Mesenchymal stem cell (in vitro differentiated cells and primary cell): ENCODE results near the gene DHTKD1.
A peak's percentile ranks its signal among the peaks of the same experiment; 100 is the strongest.

Experiments used
- DNase-seq: peaks from one replicate; pipeline ENCODE4 v3.0.0-alpha.2; 2013
- H2AFZ ChIP-seq: one replicate; pipeline ENCODE4 v1.6.1; 2013; ENCODE audit warnings: low read depth, mild to moderate bottlenecking, control low read depth, inconsistent platforms, low read length, moderate library complexity
- H2AK5ac ChIP-seq: 2 replicates; pipeline ENCODE4 v1.6.1; 2013; ENCODE audit warnings: low read length, moderate library complexity, mild to moderate bottlenecking, inconsistent platforms; ENCODE audit not compliant: severe bottlenecking
- H2BK120ac ChIP-seq: one replicate; pipeline ENCODE4 v1.6.1; 2013; ENCODE audit warnings: low read depth, mild to moderate bottlenecking, inconsistent platforms, low read length, moderate library complexity
- H2BK12ac ChIP-seq, 2 experiments: one replicate each; pipeline ENCODE4 v1.6.1; 2013; ENCODE audit warnings: inconsistent platforms in 2 of 2, low read length in 2 of 2, mild to moderate bottlenecking in 2 of 2, moderate library complexity in 2 of 2, control low read depth in 1 of 2
- H2BK15ac ChIP-seq: one replicate; pipeline ENCODE4 v1.6.1; 2013; ENCODE audit warnings: mild to moderate bottlenecking, low read depth, inconsistent platforms; ENCODE audit not compliant: poor library complexity, severe bottlenecking
- H2BK5ac ChIP-seq: 2 replicates; pipeline ENCODE4 v1.6.1; 2013; ENCODE audit warnings: low read depth, mild to moderate bottlenecking, low read length, control low read depth, inconsistent platforms; ENCODE audit not compliant: poor library complexity, severe bottlenecking
- H3K14ac ChIP-seq, 2 experiments: one replicate each; pipeline ENCODE4 v1.6.1; 2013; ENCODE audit warnings: inconsistent platforms in 2 of 2, low read length in 2 of 2, control low read depth in 1 of 2, mild to moderate bottlenecking in 1 of 2, moderate library complexity in 1 of 2
- H3K18ac ChIP-seq, 2 experiments: one replicate each; pipeline ENCODE4 v1.6.1; 2013; ENCODE audit warnings: inconsistent platforms in 2 of 2, low read length in 2 of 2, control low read depth in 1 of 2, low read depth in 1 of 2, mild to moderate bottlenecking in 1 of 2
- H3K23ac ChIP-seq, 2 experiments: one replicate each; pipeline ENCODE4 v1.6.1; 2013; ENCODE audit warnings: inconsistent platforms in 2 of 2, low read length in 2 of 2, mild to moderate bottlenecking in 2 of 2, moderate library complexity in 2 of 2, control low read depth in 1 of 2
- H3K27ac ChIP-seq: 2 replicates; pipeline ENCODE4 v1.5.1; 2013; ENCODE audit warnings: mild to moderate bottlenecking, moderate library complexity, low read length, control low read depth, inconsistent platforms; ENCODE audit not compliant: poor library complexity, severe bottlenecking
- H3K27me3 ChIP-seq, 2 experiments: 2 replicates each; pipeline versions ENCODE4 v1.6.1 to v1.7.0; 2013; ENCODE audit warnings: low read length in 2 of 2, mild to moderate bottlenecking in 2 of 2, moderate library complexity in 2 of 2, control low read depth in 1 of 2, inconsistent platforms in 1 of 2; ENCODE audit not compliant: control insufficient read depth in 1 of 2, insufficient read depth in 1 of 2
- H3K36me3 ChIP-seq, 2 experiments: 2 replicates each; pipeline versions ENCODE4 v1.6.1 to v1.7.0; 2013; ENCODE audit warnings: low read length in 2 of 2, control low read depth in 1 of 2, inconsistent platforms in 1 of 2, low read depth in 1 of 2, mild to moderate bottlenecking in 1 of 2; ENCODE audit not compliant: insufficient read depth in 2 of 2, control insufficient read depth in 1 of 2
- H3K4ac ChIP-seq, 2 experiments: one replicate each; pipeline ENCODE4 v1.6.1; 2013; ENCODE audit warnings: inconsistent platforms in 2 of 2, low read length in 2 of 2, mild to moderate bottlenecking in 2 of 2, moderate library complexity in 2 of 2, control low read depth in 1 of 2, low read depth in 1 of 2
- H3K4me1 ChIP-seq: 2 replicates; pipeline ENCODE4 v1.6.1; 2013; ENCODE audit warnings: low read depth, low read length, control low read depth; ENCODE audit not compliant: control insufficient read depth, insufficient read depth
- H3K4me2 ChIP-seq: 2 replicates; pipeline ENCODE4 v1.6.1; 2013; ENCODE audit warnings: low read length, mild to moderate bottlenecking, inconsistent platforms; ENCODE audit not compliant: poor library complexity, severe bottlenecking
- H3K4me3 ChIP-seq, 2 experiments: 2 replicates each; pipeline versions ENCODE4 v1.5.1 to v1.7.0; 2013; ENCODE audit warnings: low read length in 2 of 2, mild to moderate bottlenecking in 2 of 2, control low read depth in 1 of 2, low read depth in 1 of 2; ENCODE audit not compliant: insufficient read depth in 1 of 2
- H3K79me1 ChIP-seq: replicated peaks from 2 replicates; pipeline ENCODE4 v1.6.1; 2013; ENCODE audit warnings: mild to moderate bottlenecking, control low read depth, low read length, inconsistent platforms; ENCODE audit not compliant: poor library complexity, severe bottlenecking
- H3K9ac ChIP-seq: 2 replicates; pipeline ENCODE4 v1.7.0; 2013; ENCODE audit warnings: mild to moderate bottlenecking, low read length, moderate library complexity
- H3K9me3 ChIP-seq: 2 replicates; pipeline ENCODE4 v1.7.0; 2013; ENCODE audit warnings: mild to moderate bottlenecking, low read length; ENCODE audit not compliant: control insufficient read depth
- H4K8ac ChIP-seq: one replicate; pipeline ENCODE4 v1.6.1; 2013; ENCODE audit warnings: inconsistent platforms, mild to moderate bottlenecking, low read length, moderate library complexity
- H4K91ac ChIP-seq: one replicate; pipeline ENCODE4 v1.6.1; 2013; ENCODE audit warnings: mild to moderate bottlenecking, low read length, inconsistent platforms
- whole genome bisulfite sequencing: methylation state at CpG from one replicate; pipeline ENCODE4 v1.1.7; 2013; ENCODE audit warnings: mixed read lengths; 5-methylcytosine and 5-hydroxymethylcytosine counted together

The DHTKD1 gene

GRCh38 chr10:12022580-12023257, 46.0 kb upstream of the DHTKD1 start:
- H3K9me3 ChIP-seq, result no peaks in the 10 kb centered on the region
- peak overlapping the region; percentile 12 for H3K9ac ChIP-seq
- H3K4me1 ChIP-seq, result peaks cover 6% of the 10 kb centered on the region
- no peak overlapping the region for H2AFZ ChIP-seq
- no peak overlapping the region for H2AK5ac ChIP-seq
- H4K8ac ChIP-seq, result no peak overlapping the region
- H2BK5ac ChIP-seq, result no peak overlapping the region
- H3K4me3 ChIP-seq, result no peak overlapping the region
- H3K79me1 ChIP-seq, result peaks cover 14% of the 10 kb centered on the region
- no peak overlapping the region for H3K4ac ChIP-seq
- H3K14ac ChIP-seq, result no peak overlapping the region
- no CpG with 5 or more reads among the region's 1 CpG for WGBS
- no peak overlapping the region for H3K27ac ChIP-seq
- no peak overlapping the region for H2BK120ac ChIP-seq
- H2BK15ac ChIP-seq, result no peak overlapping the region
- H2BK12ac ChIP-seq, result no peak overlapping the region
- H3K36me3 ChIP-seq, result peaks cover 3 to 35% of the 10 kb centered on the region in 2 experiments
- H3K23ac ChIP-seq, result no peak overlapping the region
- no peak overlapping the region for H3K18ac ChIP-seq
- no peak overlapping the region for H4K91ac ChIP-seq
- H3K27me3 ChIP-seq, result no peaks in the 10 kb centered on the region
- no peak for DNase-seq
- no peak overlapping the region for H3K4me2 ChIP-seq

- H2BK15ac ChIP-seq, result no peak overlapping the region
- no peak overlapping the region for H4K91ac ChIP-seq
- H2AFZ ChIP-seq, result no peak overlapping the region
- no peak overlapping the region for H3K23ac ChIP-seq
- no peak overlapping the region for H3K27ac ChIP-seq
- H3K27me3 ChIP-seq, result no peaks in the 10 kb centered on the region
- DNase-seq, result no peak
- H3K36me3 ChIP-seq, result peaks cover 6 to 56% of the 10 kb centered on the region in 2 experiments
- no peak overlapping the region for H3K4ac ChIP-seq
- no peak overlapping the region for H2AK5ac ChIP-seq
- no peak overlapping the region for H2BK120ac ChIP-seq
- peaks cover 4% of the 10 kb centered on the region for H3K4me1 ChIP-seq
- H3K9me3 ChIP-seq, result no peaks in the 10 kb centered on the region
- no peak overlapping the region for H2BK5ac ChIP-seq
- H3K9ac ChIP-seq, result no peak overlapping the region
- no peak overlapping the region for H3K18ac ChIP-seq
- H2BK12ac ChIP-seq, result no peak overlapping the region
- WGBS, result 100% methylated on average over 5 of the region's 5 CpGs
- H3K14ac ChIP-seq, result no peak overlapping the region
- H3K4me3 ChIP-seq, result no peak overlapping the region
- no peak overlapping the region for H4K8ac ChIP-seq
- H3K79me1 ChIP-seq, result peaks cover 9% of the 10 kb centered on the region
- no peak overlapping the region for H3K4me2 ChIP-seq
Measured at GRCh38 chr10:12025591-12025990, 43.2 kb upstream of the DHTKD1 start.

- H4K91ac ChIP-seq, result no peak overlapping the region
- no peak overlapping the region for H2AK5ac ChIP-seq
- H3K4me1 ChIP-seq, result no peaks in the 10 kb centered on the region
- no peak overlapping the region for H3K4me3 ChIP-seq
- no peak for DNase-seq
- no peak overlapping the region for H2BK12ac ChIP-seq
- no peaks in the 10 kb centered on the region for H3K27me3 ChIP-seq
- no peak overlapping the region for H3K18ac ChIP-seq
- H3K9me3 ChIP-seq, result no peaks in the 10 kb centered on the region
- no peak overlapping the region for H2BK15ac ChIP-seq
- no peak overlapping the region for H3K14ac ChIP-seq
- H3K4ac ChIP-seq, result no peak overlapping the region
- H2AFZ ChIP-seq, result no peak overlapping the region
- WGBS, result 96% methylated on average over 2 of the region's 2 CpGs
- no peak overlapping the region for H3K27ac ChIP-seq
- H3K23ac ChIP-seq, result no peak overlapping the region
- no peak overlapping the region for H2BK5ac ChIP-seq
- peaks cover 7 to 56% of the 10 kb centered on the region in 2 experiments for H3K36me3 ChIP-seq
- H3K9ac ChIP-seq, result no peak overlapping the region
- no peak overlapping the region for H3K4me2 ChIP-seq
- no peak overlapping the region for H4K8ac ChIP-seq
- peaks cover 10% of the 10 kb centered on the region for H3K79me1 ChIP-seq
- H2BK120ac ChIP-seq, result no peak overlapping the region
Measured at GRCh38 chr10:12027539-12027938, 41.2 kb upstream of the DHTKD1 start.

- Histone ChIP-seq H2AFZ (no peak overlapping the region), H4K91ac (no peak overlapping the region), H2BK12ac (no peak overlapping the region), H3K27me3 (no peaks in the 10 kb centered on the region), H3K36me3 (peaks cover 14 to 70% of the 10 kb centered on the region in 2 experiments), H2BK120ac (no peak overlapping the region), H3K9ac (no peak overlapping the region), H3K14ac (no peak overlapping the region), H3K27ac (no peak overlapping the region), H3K4me2 (no peak overlapping the region), H3K18ac (no peak overlapping the region), H3K4me3 (no peak overlapping the region), H4K8ac (no peak overlapping the region), H3K4me1 (no peaks in the 10 kb centered on the region), H3K79me1 (peaks cover 13% of the 10 kb centered on the region), H2BK15ac (no peak overlapping the region), H2BK5ac (no peak overlapping the region), H2AK5ac (no peak overlapping the region), H3K4ac (no peak overlapping the region), H3K23ac (no peak overlapping the region), H3K9me3 (no peaks in the 10 kb centered on the region)
- DNase-seq, result no peak
- 100% methylated on average over 2 of the region's 4 CpGs for WGBS
Measured at GRCh38 chr10:12031404-12031803, 37.4 kb upstream of the DHTKD1 start.
